Measurements from ENCODE around the gene HSPG2. TPM values are rescaled to one million over a fixed set of nuclear protein-coding genes. Genes with fewer than 3 reads are reported as not detected.

Gene HSPG2
- total and polyA plus RNA-seq, 9 of the 15 experiments (the other 6 are each of a cell fraction or from before 2014, with no cell fraction given), result 0.14 to 160 (median 15.7) TPM

- no peak for TF ChIP-seq REST (IDR thresholded peaks at IDR 0.05; ENCODE audit: borderline replicate concordance)
- TF ChIP-seq REST (CRISPR knock-in tag; IDR thresholded peaks at IDR 0.05; ENCODE audit: low read depth), result no peak
- no peak for TF ChIP-seq ZNF324 (CRISPR knock-in tag; IDR thresholded peaks at IDR 0.05)
- TF ChIP-seq SREBF1 (IDR thresholded peaks at IDR 0.05; ENCODE audit: borderline replicate concordance, low read depth, low read length), result no peak
- no peak for TF ChIP-seq KLF10 (CRISPR knock-in tag; IDR thresholded peaks at IDR 0.05)
- no peak for TF ChIP-seq ASH1L (IDR thresholded peaks at IDR 0.05; ENCODE audit: borderline replicate concordance, low read depth, partially characterized antibody)
- TF ChIP-seq STAT5B (CRISPR knock-in tag; IDR thresholded peaks at IDR 0.05), result no peak
- no peak for TF ChIP-seq JUN (IDR thresholded peaks at IDR 0.05; ENCODE audit: borderline replicate concordance, low read depth, low read length)
- no peak for TF ChIP-seq JUN (CRISPR knock-in tag; IDR thresholded peaks at IDR 0.05; ENCODE audit: borderline replicate concordance)
- TF ChIP-seq VEZF1 (CRISPR knock-in tag; IDR thresholded peaks at IDR 0.05), result no peak; the same call in none of the 2 replicates
- TF ChIP-seq GTF2A2 (tag; IDR thresholded peaks at IDR 0.05), result no peak
- TF ChIP-seq RAD21 (CRISPR knock-in tag; conservative IDR thresholded peaks at IDR 0.05 in 1 of 2, IDR thresholded peaks at IDR 0.05 in 1 of 2), result no peak
- no peak for TF ChIP-seq CEBPZ (IDR thresholded peaks at IDR 0.05; ENCODE audit: borderline replicate concordance, low read depth, low read length)
- no peak for TF ChIP-seq FUS (optimal IDR thresholded peaks at IDR 0.05; ENCODE audit: low read depth, low read length)
These were observed 33.3 kb downstream of the HSPG2 start (continued) for GRCh38 chr1:21903638-21904453.
